NB4 (cell line): Measurements from ENCODE around the gene ADRB1.

Experiments used
- MYC ChIP-seq: IDR thresholded peaks from 2 replicates; pipeline ENCODE4 v1.6.1; 2011; ENCODE audit warnings: low read depth, low read length
- POLR2A ChIP-seq: IDR thresholded peaks from 2 replicates; pipeline ENCODE4 v1.6.1; 2011; ENCODE audit warnings: mild to moderate bottlenecking; ENCODE audit not compliant: insufficient read length; ENCODE audit errors: extremely low read depth
- TF ChIP-seq, protein P1 (sequence below): IDR thresholded peaks from one replicate; pipeline ENCODE4 v1.5.1; 2012; ENCODE audit warnings: low read depth, low read length

GRCh38 chr10:114060456-114060855 is 16.8 kb downstream of the ADRB1 start:
- TF ChIP-seq, protein P1, sequence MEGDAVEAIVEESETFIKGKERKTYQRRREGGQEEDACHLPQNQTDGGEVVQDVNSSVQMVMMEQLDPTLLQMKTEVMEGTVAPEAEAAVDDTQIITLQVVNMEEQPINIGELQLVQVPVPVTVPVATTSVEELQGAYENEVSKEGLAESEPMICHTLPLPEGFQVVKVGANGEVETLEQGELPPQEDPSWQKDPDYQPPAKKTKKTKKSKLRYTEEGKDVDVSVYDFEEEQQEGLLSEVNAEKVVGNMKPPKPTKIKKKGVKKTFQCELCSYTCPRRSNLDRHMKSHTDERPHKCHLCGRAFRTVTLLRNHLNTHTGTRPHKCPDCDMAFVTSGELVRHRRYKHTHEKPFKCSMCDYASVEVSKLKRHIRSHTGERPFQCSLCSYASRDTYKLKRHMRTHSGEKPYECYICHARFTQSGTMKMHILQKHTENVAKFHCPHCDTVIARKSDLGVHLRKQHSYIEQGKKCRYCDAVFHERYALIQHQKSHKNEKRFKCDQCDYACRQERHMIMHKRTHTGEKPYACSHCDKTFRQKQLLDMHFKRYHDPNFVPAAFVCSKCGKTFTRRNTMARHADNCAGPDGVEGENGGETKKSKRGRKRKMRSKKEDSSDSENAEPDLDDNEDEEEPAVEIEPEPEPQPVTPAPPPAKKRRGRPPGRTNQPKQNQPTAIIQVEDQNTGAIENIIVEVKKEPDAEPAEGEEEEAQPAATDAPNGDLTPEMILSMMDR = no peak
- TF ChIP-seq POLR2A (no peak), MYC (no peak; the same call in 1 of the 2 replicates)
